BLaER1 treated with 17β-estradiol and CSF1 and Interleukin-3, amounts not matched to agents 10 nM and 100 nM (cell line): Measurements from ENCODE around the gene MVD.

Experiments
- H3K27ac ChIP-seq, 11 experiments: shearing (Covaris generic); formaldehyde crosslinking; 2 replicates each; pipeline ENCODE4 v1.8.1; 2022
- H3K27me3 ChIP-seq, 11 experiments: shearing (Covaris generic); formaldehyde crosslinking; 2 replicates each; pipeline ENCODE4 v1.8.1; 2022
- H3K36me3 ChIP-seq, 11 experiments: shearing (Covaris generic); formaldehyde crosslinking; 2 replicates each; pipeline ENCODE4 v1.8.1; 2022
- H3K4me1 ChIP-seq, 10 experiments: shearing (Covaris generic); formaldehyde crosslinking; 2 replicates each; pipeline ENCODE4 v1.8.1; 2022
- H3K4me2 ChIP-seq, 11 experiments: shearing (Covaris generic); formaldehyde crosslinking; 2 replicates each; pipeline ENCODE4 v1.8.1; 2022
- H3K4me3 ChIP-seq, 10 experiments: shearing (Covaris generic); formaldehyde crosslinking; 2 replicates each; pipeline ENCODE4 v1.8.1; 2022
- H3K9ac ChIP-seq, 11 experiments: shearing (Covaris generic); formaldehyde crosslinking; 2 replicates each; pipeline ENCODE4 v1.8.1; 2022
- H3K9me3 ChIP-seq, 11 experiments: shearing (Covaris generic); formaldehyde crosslinking; replicated peaks in 1 of 11; 2 replicates each; pipeline ENCODE4 v1.8.1; 2022
- H4K20me1 ChIP-seq, 11 experiments: shearing (Covaris generic); formaldehyde crosslinking; 2 replicates each; pipeline ENCODE4 v1.8.1; 2022
- Cebpa-rat ChIP-seq, 11 experiments: shearing (Covaris generic); IDR thresholded peaks; 2 replicates each; pipeline ENCODE4 v1.8.1; 2022

MVD gene

GRCh38 chr16:88659160-88659559, 3.7 kb downstream of the MVD start:
- no peak overlapping the region for H3K27ac ChIP-seq
- peaks cover 0 to 60% (median 8%) of the 10 kb centered on the region in 11 experiments; a peak in 12 of 22 replicates for H4K20me1 ChIP-seq
- no peak for TF ChIP-seq Cebpa-rat (IDR thresholded peaks at IDR 0.05)
- H3K4me2 ChIP-seq = peak overlapping the region in 2 of 11 experiments; percentile 5 to 12; a peak in 2 of 22 replicates
- peaks cover 11 to 37% (median 14%) of the 10 kb centered on the region in 11 experiments; a peak in 19 of 22 replicates for H3K36me3 ChIP-seq
- no peaks in the 10 kb centered on the region for H3K27me3 ChIP-seq
- peaks cover 65 to 86% (median 76%) of the 10 kb centered on the region in 10 experiments for H3K4me1 ChIP-seq
- H3K9me3 ChIP-seq = no peaks in the 10 kb centered on the region
- H3K9ac ChIP-seq = peak overlapping the region in 1 of 11 experiments; percentile 24; a peak in 1 of 22 replicates
- H3K4me3 ChIP-seq = no peak overlapping the region

- Histone ChIP-seq H3K27ac (no peak overlapping the region), H3K36me3 (peaks cover 11 to 40% (median 14%) of the 10 kb centered on the region in 11 experiments; a peak in 19 of 22 replicates), H3K27me3 (no peaks in the 10 kb centered on the region), H3K9ac (no peak overlapping the region), H3K4me1 (peaks cover 61 to 86% (median 76%) of the 10 kb centered on the region in 10 experiments), H4K20me1 (peaks cover 0 to 60% (median 8%) of the 10 kb centered on the region in 11 experiments; a peak in 12 of 22 replicates), H3K9me3 (no peaks in the 10 kb centered on the region), H3K4me3 (no peak overlapping the region), H3K4me2 (peak overlapping the region in 3 of 11 experiments; percentile 12 to 100 (median 90); a peak in 2 of 22 replicates)
- no peak for TF ChIP-seq Cebpa-rat (IDR thresholded peaks at IDR 0.05)
Measured at GRCh38 chr16:88658714-88659113, 4.2 kb downstream of the MVD start.

- TF ChIP-seq Cebpa-rat (IDR thresholded peaks at IDR 0.05) = no peak
- H3K36me3 ChIP-seq = peaks cover 11 to 52% (median 18%) of the 10 kb centered on the region in 11 experiments; a peak in 19 of 22 replicates
- H3K9me3 ChIP-seq = no peaks in the 10 kb centered on the region
- peaks cover 0 to 60% (median 8%) of the 10 kb centered on the region in 11 experiments; a peak in 12 of 22 replicates for H4K20me1 ChIP-seq
- H3K4me2 ChIP-seq = peak overlapping the region; percentile 80 to 100 (median 85)
- peak overlapping the region; percentile 7 to 71 (median 46); a peak in 18 of 22 replicates for H3K9ac ChIP-seq
- H3K4me1 ChIP-seq = peaks cover 62 to 98% (median 87%) of the 10 kb centered on the region in 10 experiments
- no peak overlapping the region for H3K4me3 ChIP-seq
- peak overlapping the region in 8 of 11 experiments; percentile 11 to 73 (median 52); a peak in 15 of 22 replicates for H3K27ac ChIP-seq
- no peaks in the 10 kb centered on the region for H3K27me3 ChIP-seq
Measured at GRCh38 chr16:88657371-88657770, 5.5 kb downstream of the MVD start.

- H3K4me1 ChIP-seq = peaks cover 62 to 98% (median 88%) of the 10 kb centered on the region in 10 experiments
- H3K27me3 ChIP-seq = no peaks in the 10 kb centered on the region
- no peak for TF ChIP-seq Cebpa-rat (IDR thresholded peaks at IDR 0.05)
- H4K20me1 ChIP-seq = peaks cover 0 to 58% (median 6%) of the 10 kb centered on the region in 11 experiments; a peak in 12 of 22 replicates
- H3K9me3 ChIP-seq = no peaks in the 10 kb centered on the region
- peak overlapping the region in 8 of 11 experiments; percentile 7 to 73 (median 52); a peak in 10 of 22 replicates for H3K27ac ChIP-seq
- H3K36me3 ChIP-seq = peaks cover 11 to 52% (median 18%) of the 10 kb centered on the region in 11 experiments; a peak in 19 of 22 replicates
- peak overlapping the region in 8 of 11 experiments; percentile 18 to 71 (median 46); a peak in 15 of 22 replicates for H3K9ac ChIP-seq
- no peak overlapping the region for H3K4me3 ChIP-seq
- H3K4me2 ChIP-seq = peak overlapping the region; percentile 80 to 100 (median 85)
Measured at GRCh38 chr16:88656291-88656980, 6.5 kb downstream of the MVD start.

DNA sequence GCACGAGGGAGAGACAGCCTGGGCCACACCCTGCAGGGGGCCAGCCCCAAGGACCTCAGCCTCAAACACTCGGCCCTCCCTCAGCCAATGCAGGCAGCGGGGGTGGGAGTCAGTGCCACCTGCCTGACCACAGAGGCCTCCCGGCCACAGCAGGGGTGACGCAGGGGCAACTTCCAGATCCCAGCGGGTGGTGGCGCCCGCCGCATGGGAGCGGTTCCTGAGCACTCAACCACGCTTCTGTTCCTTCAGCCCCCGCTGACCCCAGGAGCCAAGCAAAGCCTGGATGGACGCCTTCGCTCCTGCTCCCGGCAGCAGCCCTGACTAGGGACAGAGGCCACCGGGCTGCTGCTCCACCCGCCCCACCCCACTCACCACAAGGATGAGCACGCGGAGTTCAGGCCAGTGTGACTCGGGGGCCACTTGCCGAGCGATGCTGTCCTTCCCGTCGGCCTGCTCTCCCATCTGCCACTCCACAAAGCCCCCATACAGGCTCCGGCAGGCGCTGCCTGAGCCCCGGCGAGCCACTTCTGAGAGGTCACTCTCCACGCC, 7.1 kb downstream of the MVD start:
- Histone ChIP-seq H3K4me1 (peaks cover 60 to 95% (median 86%) of the 10 kb centered on the region in 10 experiments), H3K27me3 (no peaks in the 10 kb centered on the region), H3K27ac (peak overlapping the region in 6 of 11 experiments; percentile 7 to 73 (median 58); a peak in 7 of 22 replicates), H4K20me1 (peaks cover 0 to 52% (median 6%) of the 10 kb centered on the region in 11 experiments; a peak in 9 of 22 replicates), H3K4me2 (peak overlapping the region; percentile 80 to 100 (median 85)), H3K36me3 (peaks cover 11 to 52% (median 18%) of the 10 kb centered on the region in 11 experiments; a peak in 19 of 22 replicates), H3K9ac (peak overlapping the region in 7 of 11 experiments; percentile 31 to 71 (median 54); a peak in 11 of 22 replicates), H3K9me3 (no peaks in the 10 kb centered on the region), H3K4me3 (no peak overlapping the region)
- no peak for TF ChIP-seq Cebpa-rat (IDR thresholded peaks at IDR 0.05)

DNA sequence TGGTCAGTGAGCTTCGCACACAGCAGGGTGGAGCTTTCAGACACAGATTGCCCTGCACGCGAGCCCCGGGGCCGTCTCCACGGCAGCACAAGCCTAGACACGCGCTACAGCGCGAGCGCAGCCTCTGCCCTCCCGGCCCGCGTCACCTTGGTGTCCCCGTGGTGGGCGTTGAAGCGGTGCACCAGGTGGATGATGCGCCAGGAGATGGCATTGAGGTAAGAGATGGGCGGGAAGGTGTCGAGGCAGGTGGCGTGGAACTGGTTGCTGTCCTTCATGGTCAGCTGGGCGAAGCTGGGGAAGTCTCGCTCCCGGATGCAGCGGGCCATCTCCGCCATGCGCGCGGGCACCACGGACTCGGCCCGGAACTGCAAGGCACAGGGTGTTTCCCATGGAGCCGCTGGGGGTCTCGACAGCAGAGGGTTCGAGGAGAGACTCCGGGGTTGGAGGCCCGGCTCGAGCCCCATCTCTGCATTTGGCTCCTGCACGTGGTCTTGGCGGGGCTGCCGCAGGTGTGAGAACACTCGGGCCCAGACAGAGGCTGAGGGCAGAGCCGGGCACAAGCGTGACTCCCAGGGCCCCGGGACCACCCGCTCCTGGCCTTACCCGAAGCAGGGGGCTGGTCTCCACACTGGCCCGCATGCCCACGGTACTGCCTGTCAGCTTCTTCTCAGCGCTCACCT, 7.7 kb downstream of the MVD start:
- peaks cover 11 to 51% (median 18%) of the 10 kb centered on the region in 11 experiments; a peak in 19 of 22 replicates for H3K36me3 ChIP-seq

DNA sequence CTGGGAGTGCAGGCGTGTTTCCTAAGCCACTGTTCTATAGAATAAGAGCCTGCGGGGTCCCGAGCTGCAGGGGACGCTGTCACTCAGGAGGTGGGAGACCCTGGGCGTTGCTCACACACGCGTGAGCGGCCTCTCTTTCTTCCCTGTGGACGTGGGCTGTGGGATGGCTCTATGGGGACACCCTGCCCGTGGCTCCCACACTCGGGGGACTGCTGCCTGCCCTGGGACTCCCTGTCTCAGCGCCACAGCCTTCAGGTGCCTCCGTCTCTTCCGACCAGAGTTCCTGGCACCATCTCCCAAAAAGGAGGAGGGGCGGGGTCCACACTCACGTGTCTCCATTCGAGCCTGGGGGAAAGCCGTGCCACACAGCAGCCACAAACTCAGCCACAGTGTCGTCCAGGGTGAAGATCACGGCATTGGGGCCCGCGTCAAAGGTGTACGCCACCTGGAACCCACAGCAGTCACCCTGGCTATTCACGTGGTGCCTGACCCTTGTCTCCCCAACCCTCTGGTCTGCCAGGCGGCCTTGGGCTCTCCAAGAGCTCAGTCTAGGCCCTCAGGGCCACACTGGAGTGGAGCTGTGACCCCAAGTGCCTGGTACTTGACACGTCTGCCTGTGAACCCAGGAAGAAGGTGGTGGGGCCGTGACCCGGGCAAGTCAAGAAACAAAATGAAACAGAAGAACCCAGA, 8.4 kb downstream of the MVD start:
- H3K9me3 ChIP-seq = no peaks in the 10 kb centered on the region
- H3K4me2 ChIP-seq = peak overlapping the region in 9 of 11 experiments; percentile 3 to 100 (median 90); a peak in 11 of 22 replicates
- no peak for TF ChIP-seq Cebpa-rat (IDR thresholded peaks at IDR 0.05)
- no peak overlapping the region for H3K4me3 ChIP-seq
- peak overlapping the region in 1 of 11 experiments; percentile 37; a peak in 2 of 22 replicates for H3K9ac ChIP-seq
- peaks cover 11 to 55% (median 21%) of the 10 kb centered on the region in 11 experiments; a peak in 21 of 22 replicates for H3K36me3 ChIP-seq
- H3K27me3 ChIP-seq = no peaks in the 10 kb centered on the region
- peaks cover 51 to 90% (median 80%) of the 10 kb centered on the region in 10 experiments for H3K4me1 ChIP-seq
- H4K20me1 ChIP-seq = peaks cover 10 to 54% (median 18%) of the 10 kb centered on the region in 11 experiments
- H3K27ac ChIP-seq = peak overlapping the region in 1 of 11 experiments; percentile 97; a peak in 1 of 22 replicates

More for the DNA sequence above, 7.7 kb downstream of the MVD start:
- no peak for TF ChIP-seq Cebpa-rat (IDR thresholded peaks at IDR 0.05)
- Histone ChIP-seq H3K27me3 (no peaks in the 10 kb centered on the region), H3K4me3 (no peak overlapping the region), H3K4me2 (peak overlapping the region; percentile 80 to 100 (median 85)), H4K20me1 (peaks cover 3 to 51% (median 12%) of the 10 kb centered on the region in 11 experiments; a peak in 19 of 22 replicates), H3K9me3 (no peaks in the 10 kb centered on the region), H3K4me1 (peaks cover 54 to 88% (median 82%) of the 10 kb centered on the region in 10 experiments), H3K27ac (peak overlapping the region in 2 of 11 experiments; percentile 10 to 97; a peak in 1 of 22 replicates), H3K9ac (peak overlapping the region in 4 of 11 experiments; percentile 54 to 71 (median 66); a peak in 4 of 22 replicates)
